NCI-H146 treated with DMSO at 0.1 percent for 48 hours (cell line): ENCODE results near the gene EMX1.

Source experiments
- DNase-seq: peaks from one replicate; lab custom pipeline; 2025; ENCODE audit not compliant: unreplicated experiment; lab: John Stamatoyannopoulos, UW

EMX1 gene

GRCh38 chr2:72942293-72942692 lies 25.0 kb downstream of the EMX1 start:
- no peak for DNase-seq

GRCh38 chr2:72942881-72943418 lies 25.6 kb downstream of the EMX1 start:
- DNase-seq, result no peak

- no peak for DNase-seq
Observed at GRCh38 chr2:72943540-72944395, 26.4 kb downstream of the EMX1 start.

DNA sequence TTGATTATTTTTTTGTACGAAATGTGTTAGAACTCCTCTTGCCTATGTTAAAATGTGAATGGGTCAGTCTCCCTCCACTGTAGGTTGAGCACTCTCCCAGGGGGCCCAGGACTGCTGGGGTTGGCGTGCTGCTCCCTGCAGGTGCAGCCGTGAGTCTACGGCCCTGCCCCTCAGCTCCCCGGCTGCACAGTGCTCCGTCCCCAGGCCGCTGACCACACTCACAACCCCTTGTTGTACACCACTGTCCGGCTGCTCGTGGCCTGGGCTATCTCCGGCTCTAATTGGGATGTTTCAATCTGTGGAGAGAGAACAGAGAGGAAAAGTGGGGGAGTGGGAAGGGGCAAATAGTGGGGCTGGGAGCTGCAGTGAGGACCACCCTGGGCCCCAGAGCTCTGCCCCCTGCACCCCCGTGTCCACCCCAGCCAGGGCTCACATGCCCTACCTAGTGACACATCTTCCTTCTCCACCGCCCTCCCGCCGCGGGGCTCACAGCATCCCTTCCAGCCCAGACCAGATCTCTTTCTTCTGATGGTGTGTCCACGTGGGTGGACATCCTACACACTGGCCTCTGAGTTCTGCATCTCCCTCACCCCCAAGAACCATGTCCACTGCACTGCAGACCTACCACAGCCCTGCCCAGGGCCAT lies 27.6 kb downstream of the EMX1 start:
- DNase-seq, result no peak

GRCh38 chr2:72945450-72946019 lies 28.2 kb downstream of the EMX1 start:
- DNase-seq, result no peak

DNA sequence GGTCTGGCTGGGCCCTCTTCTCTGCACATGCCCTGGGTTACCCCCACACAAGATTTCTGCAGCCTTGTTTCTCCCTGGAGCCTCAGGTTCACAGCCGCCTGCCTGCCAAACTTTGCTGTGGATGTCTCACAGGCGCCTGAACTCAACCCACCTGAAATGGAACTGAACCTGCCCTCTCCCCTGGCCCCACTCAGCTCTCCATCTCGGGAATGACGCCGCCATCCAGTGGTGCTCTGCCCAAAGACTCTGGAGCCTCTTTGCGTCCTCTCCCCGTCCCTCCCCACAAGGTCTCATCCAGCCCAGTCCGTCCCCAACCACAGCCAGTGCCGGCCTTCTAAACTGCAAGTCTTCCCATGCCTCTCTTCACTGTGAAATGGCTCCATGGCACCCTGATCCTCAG lies 29.1 kb downstream of the EMX1 start:
- DNase-seq, result no peak

DNA sequence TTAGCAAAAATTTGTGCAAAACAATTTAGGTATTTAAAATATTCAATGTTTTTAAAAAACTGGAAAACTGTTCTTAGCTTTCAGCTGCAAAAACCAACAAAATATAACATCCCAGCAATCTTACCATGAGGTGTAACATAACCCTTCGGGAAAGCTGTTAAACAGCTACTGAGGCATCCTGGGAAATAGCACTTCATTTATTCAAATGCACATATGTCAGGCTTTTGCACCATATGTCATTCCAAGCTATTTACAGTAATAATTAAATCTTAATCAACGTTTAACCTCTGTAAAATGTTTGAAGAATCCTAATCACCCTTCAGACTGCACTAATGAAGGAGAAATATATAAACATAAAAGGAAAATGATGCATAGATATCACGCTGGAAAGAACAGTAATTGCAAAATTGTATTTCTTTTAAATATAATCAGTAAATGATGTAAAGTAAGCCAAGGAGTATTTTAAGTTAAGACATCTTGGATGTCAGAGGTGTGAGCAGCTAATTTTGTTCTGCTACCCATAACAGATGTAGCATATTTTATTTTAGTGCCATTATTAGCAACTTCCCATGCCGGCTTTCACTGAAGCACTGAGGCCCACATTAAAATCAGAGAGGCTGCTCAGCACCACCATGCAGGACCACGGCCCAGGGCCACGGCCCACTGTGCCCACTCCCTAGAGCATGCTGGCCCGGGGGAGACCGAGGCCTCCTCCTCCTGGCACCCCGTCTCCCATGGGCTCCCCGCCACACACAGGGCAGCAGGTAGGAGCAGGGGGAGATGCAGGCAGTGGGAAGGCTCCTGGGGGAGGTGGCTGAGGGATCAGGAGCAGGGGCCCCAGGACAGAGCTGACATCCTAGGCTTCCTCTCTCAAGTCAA lies 30.9 kb downstream of the EMX1 start:
- no peak for DNase-seq

- no peak for DNase-seq
Observed at GRCh38 chr2:72949045-72949444, 31.7 kb downstream of the EMX1 start.

DNA sequence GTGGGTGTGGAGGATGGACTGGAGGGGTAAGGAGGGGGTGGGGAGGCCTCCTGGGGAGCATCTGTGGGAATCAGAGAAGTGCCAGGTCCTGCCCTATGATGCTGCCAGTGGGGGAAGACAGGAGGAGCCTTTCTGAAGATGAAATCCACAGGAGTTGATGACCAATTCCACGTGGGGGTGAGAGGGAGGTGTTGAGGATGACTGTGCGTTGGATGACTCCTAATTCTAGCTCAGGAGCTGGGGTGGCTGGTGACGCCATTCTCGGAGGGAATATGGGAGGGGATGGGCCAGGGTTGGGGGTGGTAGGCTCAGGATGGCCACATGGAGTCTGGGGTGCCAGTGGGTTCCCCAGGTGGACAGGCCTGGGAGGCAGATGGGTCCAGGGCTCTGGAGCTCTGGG lies 32.3 kb downstream of the EMX1 start:
- no peak for DNase-seq

GRCh38 chr2:72950558-72951255 lies 33.4 kb downstream of the EMX1 start:
- DNase-seq, result no peak

DNA sequence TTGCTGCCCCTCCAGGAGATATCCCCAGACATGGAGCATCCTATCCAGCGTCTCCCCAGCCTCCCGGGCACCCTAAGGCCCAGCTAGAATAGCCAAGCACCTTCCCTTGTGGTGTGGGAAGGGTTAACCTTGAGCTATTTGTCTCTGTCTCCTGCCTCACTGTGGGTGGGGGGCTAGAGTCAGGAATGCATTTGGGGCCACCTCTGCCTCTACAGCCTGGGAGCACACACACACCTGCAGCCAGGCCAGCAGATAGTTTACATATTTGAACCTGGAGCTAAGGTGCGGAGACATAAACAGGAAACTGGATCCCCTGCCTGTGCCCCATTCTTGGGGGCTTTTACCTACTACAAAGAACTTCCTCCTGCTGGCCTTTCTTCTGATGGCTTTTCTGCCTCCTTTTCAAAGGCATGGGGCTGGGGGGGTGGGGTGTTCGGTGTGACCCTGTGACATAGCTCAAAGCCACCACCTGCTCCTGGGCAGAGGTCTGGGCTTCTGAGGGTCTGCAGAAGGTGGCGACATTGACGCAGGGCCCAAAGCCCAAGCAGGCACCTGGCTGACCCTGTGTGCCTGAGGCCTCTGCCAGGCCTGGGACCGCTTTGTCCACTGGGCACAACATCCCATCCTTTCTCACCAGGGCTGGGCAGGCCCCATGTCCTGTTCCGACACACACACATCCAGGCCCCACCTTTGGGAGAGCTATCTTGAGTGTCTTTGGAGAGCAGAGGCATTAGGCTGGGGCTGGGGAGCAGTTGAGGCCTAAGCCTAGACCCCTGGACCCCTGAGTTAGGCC lies 34.2 kb downstream of the EMX1 start:
- DNase-seq, result no peak

DNA sequence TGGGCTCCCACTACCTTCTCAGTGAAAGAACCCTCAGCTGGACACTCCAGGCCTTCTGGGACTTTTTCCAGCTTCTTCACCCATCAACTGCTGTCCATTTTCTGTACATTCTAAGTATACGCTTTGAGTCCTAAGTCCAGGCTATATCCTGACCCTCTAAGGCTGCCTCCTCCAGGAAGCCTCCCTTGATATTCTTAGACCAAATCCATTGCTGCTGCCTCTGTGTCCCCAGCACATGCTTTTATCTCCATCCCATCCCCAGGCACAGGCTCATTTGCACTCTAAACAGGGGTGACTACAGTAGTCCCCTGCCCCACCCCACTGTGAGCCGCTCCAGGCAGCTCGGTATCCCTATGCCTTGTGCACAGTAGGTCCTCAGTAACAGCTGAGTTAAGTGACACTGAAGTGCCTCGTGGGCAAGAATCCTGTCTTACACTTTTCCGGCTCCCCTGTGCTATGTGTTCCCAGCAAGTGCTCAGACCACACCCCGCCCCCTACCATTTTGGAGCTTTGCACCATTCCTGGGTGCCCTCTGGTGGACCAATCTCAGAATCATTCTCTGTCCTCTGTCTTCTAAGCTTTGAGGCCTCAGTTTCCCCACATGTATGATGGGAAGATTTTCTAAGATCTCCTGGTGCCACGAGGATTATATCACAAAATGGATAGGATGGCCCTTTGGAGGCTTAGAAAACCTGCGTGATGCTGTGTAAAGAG lies 34.9 kb downstream of the EMX1 start:
- no peak for DNase-seq

DNA sequence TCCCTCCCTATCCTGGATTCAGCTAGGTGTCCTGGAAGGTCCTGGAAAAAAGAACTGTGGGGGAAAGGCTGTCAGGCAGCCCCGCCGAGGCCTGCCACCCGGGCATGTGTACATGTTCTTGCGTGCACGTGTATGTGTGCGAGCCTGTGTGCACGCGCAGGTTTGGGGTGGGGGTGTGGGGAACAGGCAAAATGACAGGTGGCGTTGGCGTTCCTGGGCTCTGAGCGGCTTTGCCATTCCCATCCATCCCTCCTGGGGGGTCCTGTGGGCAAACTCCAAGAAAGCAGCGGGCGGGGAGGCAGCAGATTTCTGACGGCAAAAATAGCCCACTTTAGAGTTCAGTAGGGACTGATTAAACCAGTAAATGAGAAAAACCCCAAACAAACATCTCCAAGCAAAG lies 35.6 kb downstream of the EMX1 start:
- no peak for DNase-seq

DNA sequence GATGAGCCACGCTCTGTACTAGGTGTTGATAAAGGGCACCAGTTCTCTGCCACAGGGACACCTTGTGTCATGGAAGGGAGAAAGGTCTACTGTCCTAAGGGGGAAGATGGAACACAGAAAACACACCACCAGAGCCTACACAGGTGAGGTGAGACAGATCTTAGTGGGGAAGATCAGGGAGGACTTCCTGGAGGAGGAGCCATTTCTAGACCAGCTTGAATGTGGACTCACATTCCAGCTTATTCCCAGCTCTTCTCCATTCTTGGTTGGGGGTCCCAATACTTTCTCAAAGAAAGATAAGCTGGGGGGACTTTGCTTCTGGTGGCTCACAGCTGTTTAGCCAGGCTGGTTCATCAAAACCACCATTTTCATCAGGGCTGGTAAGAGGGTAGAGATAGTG lies 36.2 kb downstream of the EMX1 start:
- DNase-seq, result no peak

- no peak for DNase-seq
Observed at GRCh38 chr2:72953976-72954375, 36.7 kb downstream of the EMX1 start.

GRCh38 chr2:72954376-72955227 lies 37.3 kb downstream of the EMX1 start:
- no peak for DNase-seq

- DNase-seq, result no peak
Observed at GRCh38 chr2:72955228-72956049, 38.1 kb downstream of the EMX1 start.
